Ovary (tissue), 9 donors: Measurements from ENCODE around the gene CETN3. TPM values are rescaled to one million over a fixed set of nuclear protein-coding genes. Genes with fewer than 3 reads are reported as not detected.

Source experiments
- DNase-seq, 5 donors: peaks; one replicate each; pipeline ENCODE4 v3.0.0-alpha.2; 2019 to 2020
- H3K27ac ChIP-seq, 2 donors: fragments of 200-600 bp; one replicate each; pipeline versions ENCODE4 v1.5.1 to v1.8.0; 2019 to 2022
- H3K27me3 ChIP-seq: fragments of 200-600 bp; one replicate; pipeline ENCODE4 v1.8.0; 2022
- H3K36me3 ChIP-seq: fragments of 200-600 bp; sonication (generic); one replicate; pipeline ENCODE4 v1.5.1; 2019
- H3K4me1 ChIP-seq: one replicate; pipeline ENCODE4 v1.8.1; 2013; ENCODE audit warnings: mild to moderate bottlenecking, moderate library complexity; ENCODE audit not compliant: insufficient read depth
- H3K4me3 ChIP-seq: fragments of 200-600 bp; sonication (generic); one replicate; pipeline ENCODE4 v1.5.1; 2017
- H3K9me3 ChIP-seq, 2 donors: fragments of 200-600 bp in 1 of 2; sonication (generic) in 1 of 2; one replicate each; pipeline versions ENCODE4 v1.5.1 to v1.8.1; 2013 to 2019; ENCODE audit warnings: mild to moderate bottlenecking in 1 of 2, moderate library complexity in 1 of 2
- CTCF ChIP-seq, 3 donors: fragments of 450-650 bp in 2 of 3; fragments of 200-600 bp in 1 of 3; IDR thresholded peaks; one replicate each; pipeline versions ENCODE4 v1.5.1 to v1.8.0; 2016 to 2022; ENCODE audit warnings: antibody characterized with exemption in 3 of 3, mild to moderate bottlenecking in 1 of 3
- EP300 ChIP-seq: sonication (generic); formaldehyde crosslinking; IDR thresholded peaks from one replicate; pipeline ENCODE4 v1.6.1; 2017; ENCODE audit warnings: antibody characterized with exemption
- POLR2A ChIP-seq: fragments of 450-650 bp; IDR thresholded peaks from one replicate; pipeline ENCODE4 v1.6.1; 2017; ENCODE audit warnings: antibody characterized with exemption, mild to moderate bottlenecking, moderate library complexity
- WGBS, 3 donors: extraction: QIAGEN DNeasy Blood & Tissue Kit in 1 of 3; methylation state at CpG; one replicate each; pipeline versions ENCODE4 v1.1.5 to v1.1.7; 2013 to 2017; 5-methylcytosine and 5-hydroxymethylcytosine counted together
- intact Hi-C, 4 donors: fragments of 100-400 bp; cut with DNase I; formaldehyde crosslinking; loops; one replicate each; pipeline versions ENCODE4 v1.11.0 to v1.15.1; 2022 to 2023
- polyA plus RNA-seq, 2 donors: library from polyadenylated mRNA; stranded (reverse); fragments of 200-250 nt in 1 of 2; fragments of 350-450 nt in 1 of 2; fragmentation: Illumina TruSeq in 1 of 2; extraction: RNeasy Lipid Tissue Mini Kit (QIAGEN cat#74804) in 1 of 2; gene quantifications; one replicate each; pipeline ENCODE4 v1.2.3, GENCODE V29; 2013 to 2014
- total RNA-seq, 7 donors: library from RNA; depleted of rRNA in 2 of 7; stranded (reverse); fragments of >200 nt in 2 of 7; fragmentation: NEBNext Ultra II Directional in 3 of 7; extraction: Animal tissue kit (Norgen Biotek cat#: 25700) in 3 of 7; gene quantifications; one replicate each; pipeline versions ENCODE4 v1.1.0 to v1.2.4, GENCODE V29; 2016 to 2023
- donor health status: DM: no; HTN: no; CAD: no; lungs with moderate emphysema.
- donor health status: DM: no; HTN: no; CAD: no.
- donor health status: Bipolar disorder and iron deficiency.
- donor health status: DM: yes; HTN: yes; CAD: no.
- donor health status: DM: no; HTN: no; CAD: no.
- donor health status: DM: yes; HTN: yes; CAD: no.

Gene CETN3
- total and polyA plus RNA-seq, 9 donors, result 9.2 to 36.9 (median 26.5) TPM

- no peak for DNase-seq
- TF ChIP-seq CTCF (IDR thresholded peaks at IDR 0.05) (no peak), EP300 (no peak), POLR2A (no peak)
- Histone ChIP-seq H3K27me3 (no peaks in the 10 kb centered on the region), H3K36me3 (no peaks in the 10 kb centered on the region), H3K4me3 (no peak overlapping the region), H3K27ac (no peak overlapping the region), H3K9me3 (no peaks in the 10 kb centered on the region), H3K4me1 (no peaks in the 10 kb centered on the region)
- intact Hi-C loops, result loop anchor here in 1 of 4 donors (5.0 kb wide), 1 partner anchor 345 kb away; no protein-coding TSS in a partner anchor
Measured at GRCh38 chr5:90437663-90438062, 28.1 kb upstream of the CETN3 start.

GRCh38 chr5:90434116-90434714 is 24.7 kb upstream of the CETN3 start:
- TF ChIP-seq CTCF (IDR thresholded peaks at IDR 0.05) (no peak), EP300 (no peak), POLR2A (no peak)
- Histone ChIP-seq H3K9me3 (no peaks in the 10 kb centered on the region), H3K27ac (no peak overlapping the region), H3K36me3 (no peaks in the 10 kb centered on the region), H3K4me1 (no peaks in the 10 kb centered on the region), H3K4me3 (no peak overlapping the region), H3K27me3 (no peaks in the 10 kb centered on the region)
- intact Hi-C loops, result no loop called here
- peak in 2 of 5 donors; percentile 25 to 37 for DNase-seq
- 64 to 70% (median 69%) methylated on average over 5 of the region's 5 CpGs for WGBS, 3 donors

GRCh38 chr5:90424245-90424644 is 14.7 kb upstream of the CETN3 start:
- Histone ChIP-seq H3K27me3 (no peaks in the 10 kb centered on the region), H3K27ac (no peak overlapping the region), H3K9me3 (no peaks in the 10 kb centered on the region), H3K4me3 (no peak overlapping the region), H3K4me1 (no peaks in the 10 kb centered on the region), H3K36me3 (no peaks in the 10 kb centered on the region)
- no peak for DNase-seq
- 87 to 100% (median 95%) methylated on average over 1 of the region's 1 CpG for WGBS, 3 donors
- TF ChIP-seq POLR2A, result no peak
- TF ChIP-seq EP300, result no peak
- no peak for TF ChIP-seq CTCF (IDR thresholded peaks at IDR 0.05)
- intact Hi-C loops, result no loop called here

- no peaks in the 10 kb centered on the region for H3K27me3 ChIP-seq
- 38 to 41% (median 40%) methylated on average over 4 of the region's 4 CpGs for WGBS, 3 donors
- H3K9me3 ChIP-seq, result no peaks in the 10 kb centered on the region
- no peaks in the 10 kb centered on the region for H3K36me3 ChIP-seq
- intact Hi-C loops, result no loop called here
- no peaks in the 10 kb centered on the region for H3K4me1 ChIP-seq
- DNase-seq, result no peak
- H3K27ac ChIP-seq, result no peak overlapping the region
- no peak overlapping the region for H3K4me3 ChIP-seq
- TF ChIP-seq EP300 (no peak), POLR2A (no peak), CTCF (IDR thresholded peaks at IDR 0.05) (no peak)
Measured at GRCh38 chr5:90421136-90421535, 11.6 kb upstream of the CETN3 start.
